ENCODE results near the gene HTR1A. TPM values are rescaled to one million over a fixed set of nuclear protein-coding genes. Genes with fewer than 3 reads are reported as not detected.

Gene HTR1A
- total RNA-seq, 4 donors from 2014 or later = not detected

- DNase-seq = no peak
- Histone ChIP-seq H3K27ac (no peak overlapping the region), H3K27me3 (no peaks in the 10 kb centered on the region), H3K4me3 (no peak overlapping the region), H3K9me3 (no peaks in the 10 kb centered on the region), H3K36me3 (no peaks in the 10 kb centered on the region), H3K4me1 (no peaks in the 10 kb centered on the region)
- TF ChIP-seq CTCF (IDR thresholded peaks at IDR 0.05) (no peak), POLR2AphosphoS5 (IDR thresholded peaks at IDR 0.05) (no peak), POLR2A (IDR thresholded peaks at IDR 0.05) (no peak), EP300 (IDR thresholded peaks at IDR 0.05; ENCODE audit: low read depth) (no peak)
- in situ Hi-C loops (cut with MboI; ENCODE audit: low pct_ligation_motif_present in 1 of 4, low pct_unique_long_range_greater_than_20kb in 1 of 4, low sequenced_read_pairs in 3 of 4) (no loop called here), intact Hi-C loops (cut with DNase I; ENCODE audit: low total_unique reads) (no loop called here)
- 52 to 54% methylated on average over 2 of the region's 2 CpGs for WGBS, 2 donors (ENCODE audit: low coverage in 1 of 2)
Measured at GRCh38 chr5:63981864-63982263, 19.6 kb upstream of the HTR1A start.

GRCh38 chr5:63963926-63964325 is 1.7 kb upstream of the HTR1A start:
- H3K9me3 ChIP-seq = no peaks in the 10 kb centered on the region
- no peak overlapping the region for H3K27ac ChIP-seq
- peaks cover 38% of the 10 kb centered on the region for H3K27me3 ChIP-seq
- intact Hi-C loops (cut with DNase I; ENCODE audit: low total_unique reads) = no loop called here
- no peak overlapping the region for H3K4me3 ChIP-seq
- DNase-seq = no peak
- in situ Hi-C loops (cut with MboI; ENCODE audit: low pct_ligation_motif_present in 1 of 4, low pct_unique_long_range_greater_than_20kb in 1 of 4, low sequenced_read_pairs in 3 of 4) = loop anchor here in 3 of 4 donors (10.0 to 25.0 kb wide), 2 partner anchors 552 to 559 kb away; no protein-coding TSS in a partner anchor
- TF ChIP-seq POLR2AphosphoS5 (IDR thresholded peaks at IDR 0.05) = no peak
- no peaks in the 10 kb centered on the region for H3K36me3 ChIP-seq
- no peaks in the 10 kb centered on the region for H3K4me1 ChIP-seq

GRCh38 chr5:63963080-63963735 is 963 bp upstream of the HTR1A start:
- in situ Hi-C loops (cut with MboI; ENCODE audit: low pct_ligation_motif_present in 1 of 4, low pct_unique_long_range_greater_than_20kb in 1 of 4, low sequenced_read_pairs in 3 of 4) (loop anchor here in 3 of 4 donors (10.0 to 25.0 kb wide), 2 partner anchors 551 to 558 kb away; no protein-coding TSS in a partner anchor), intact Hi-C loops (cut with DNase I; ENCODE audit: low total_unique reads) (no loop called here)
- no peaks in the 10 kb centered on the region for H3K36me3 ChIP-seq
- no peak overlapping the region for H3K27ac ChIP-seq
- peaks cover 42% of the 10 kb centered on the region for H3K27me3 ChIP-seq
- WGBS, 2 donors (ENCODE audit: low coverage in 1 of 2) = 18 to 30% methylated on average over 3 to 6 of the region's 6 CpGs
- H3K9me3 ChIP-seq = no peaks in the 10 kb centered on the region
- no peak overlapping the region for H3K4me3 ChIP-seq
- DNase-seq = peak; percentile 23
- TF ChIP-seq CTCF (IDR thresholded peaks at IDR 0.05) (peak; percentile 27 to 48 (median 39)), POLR2AphosphoS5 (IDR thresholded peaks at IDR 0.05) (no peak), EP300 (IDR thresholded peaks at IDR 0.05; ENCODE audit: low read depth) (no peak), POLR2A (IDR thresholded peaks at IDR 0.05) (no peak)
- no peaks in the 10 kb centered on the region for H3K4me1 ChIP-seq

- Histone ChIP-seq H3K4me3 (no peak overlapping the region), H3K27me3 (peaks cover 42% of the 10 kb centered on the region), H3K9me3 (no peaks in the 10 kb centered on the region), H3K27ac (no peak overlapping the region), H3K4me1 (no peaks in the 10 kb centered on the region), H3K36me3 (no peaks in the 10 kb centered on the region)
- no peak for DNase-seq
- intact Hi-C loops (cut with DNase I; ENCODE audit: low total_unique reads) = no loop called here
- WGBS, 2 donors (ENCODE audit: low coverage in 1 of 2) = 21% methylated on average over 34 of the region's 34 CpGs; no CpG with 5 or more reads in 1 of the 2 donors
- in situ Hi-C loops (cut with MboI; ENCODE audit: low pct_ligation_motif_present in 1 of 4, low pct_unique_long_range_greater_than_20kb in 1 of 4, low sequenced_read_pairs in 3 of 4) = loop anchor here in 3 of 4 donors (10.0 to 25.0 kb wide), 2 partner anchors 549 to 557 kb away; no protein-coding TSS in a partner anchor
- no peak for TF ChIP-seq EP300 (IDR thresholded peaks at IDR 0.05; ENCODE audit: low read depth)
- TF ChIP-seq POLR2AphosphoS5 (IDR thresholded peaks at IDR 0.05) = no peak
- no peak for TF ChIP-seq CTCF (IDR thresholded peaks at IDR 0.05)
- TF ChIP-seq POLR2A (IDR thresholded peaks at IDR 0.05) = no peak
Measured at GRCh38 chr5:63961598-63962161, 565 bp downstream of the HTR1A start.

Measured in transverse colon (tissue), 4 donors.